RWPE1 (cell line): Measurements from ENCODE around the gene ELOVL7.

ENCODE experiments used
- CTCF ChIA-PET: fragments of 350-600 bp; sonication (Branson Sonifier 250); formaldehyde crosslinking; extraction: SDS; loops from one replicate; lab custom pipeline; 2021; lab: Yijun Ruan, JAX
- POLR2A ChIA-PET: fragments of 400-600 bp; formaldehyde crosslinking; extraction: SDS; loops from one replicate; lab custom pipeline; 2020; ENCODE audit warnings: antibody characterized with exemption; ENCODE audit not compliant: low non-redundant PET; lab: Yijun Ruan, JAX
- DNase-seq: peaks from one replicate; pipeline ENCODE4 v3.0.0; 2012; ENCODE audit warnings: low spot score
- H3K27ac ChIP-seq: fragments of 450-650 bp; 2 replicates; pipeline ENCODE4 v1.5.1; 2017
- TF ChIP-seq, protein P1 (sequence below): fragments of 450-650 bp; conservative IDR thresholded peaks from 2 replicates; pipeline ENCODE4 v1.5.1; 2017; ENCODE audit warnings: low read depth, mild to moderate bottlenecking

ELOVL7 gene

DNA sequence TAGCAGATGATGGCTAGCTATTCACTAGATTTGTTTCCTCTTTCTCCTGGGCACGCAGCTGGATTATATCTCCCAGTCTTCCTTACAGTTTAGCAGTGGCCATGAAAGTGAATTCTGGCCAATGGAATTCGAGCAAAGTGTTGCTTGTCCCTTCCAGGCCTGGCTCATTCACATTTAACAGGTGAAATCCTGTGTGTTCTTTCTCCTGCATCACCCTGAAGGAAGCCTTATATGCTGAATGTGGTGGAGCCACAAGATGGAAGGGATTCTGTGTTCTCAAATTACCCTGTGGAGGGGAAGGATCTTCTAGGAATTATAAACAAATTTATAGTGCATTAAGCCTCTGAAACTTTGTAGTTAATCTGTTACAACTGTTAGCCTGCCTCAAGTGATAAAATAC, 8.2 kb upstream of the ELOVL7 start:
- ChIA-PET POLR2A (no interaction called here), CTCF (interaction anchor here (0.6 to 0.7 kb wide), 2 partner anchors 98 to 452 kb away, joined by 3 read pairs; no protein-coding TSS in a partner anchor)
- no peak overlapping the region for H3K27ac ChIP-seq
- TF ChIP-seq, protein P1, sequence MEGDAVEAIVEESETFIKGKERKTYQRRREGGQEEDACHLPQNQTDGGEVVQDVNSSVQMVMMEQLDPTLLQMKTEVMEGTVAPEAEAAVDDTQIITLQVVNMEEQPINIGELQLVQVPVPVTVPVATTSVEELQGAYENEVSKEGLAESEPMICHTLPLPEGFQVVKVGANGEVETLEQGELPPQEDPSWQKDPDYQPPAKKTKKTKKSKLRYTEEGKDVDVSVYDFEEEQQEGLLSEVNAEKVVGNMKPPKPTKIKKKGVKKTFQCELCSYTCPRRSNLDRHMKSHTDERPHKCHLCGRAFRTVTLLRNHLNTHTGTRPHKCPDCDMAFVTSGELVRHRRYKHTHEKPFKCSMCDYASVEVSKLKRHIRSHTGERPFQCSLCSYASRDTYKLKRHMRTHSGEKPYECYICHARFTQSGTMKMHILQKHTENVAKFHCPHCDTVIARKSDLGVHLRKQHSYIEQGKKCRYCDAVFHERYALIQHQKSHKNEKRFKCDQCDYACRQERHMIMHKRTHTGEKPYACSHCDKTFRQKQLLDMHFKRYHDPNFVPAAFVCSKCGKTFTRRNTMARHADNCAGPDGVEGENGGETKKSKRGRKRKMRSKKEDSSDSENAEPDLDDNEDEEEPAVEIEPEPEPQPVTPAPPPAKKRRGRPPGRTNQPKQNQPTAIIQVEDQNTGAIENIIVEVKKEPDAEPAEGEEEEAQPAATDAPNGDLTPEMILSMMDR, result no peak
- no peak for DNase-seq

DNA sequence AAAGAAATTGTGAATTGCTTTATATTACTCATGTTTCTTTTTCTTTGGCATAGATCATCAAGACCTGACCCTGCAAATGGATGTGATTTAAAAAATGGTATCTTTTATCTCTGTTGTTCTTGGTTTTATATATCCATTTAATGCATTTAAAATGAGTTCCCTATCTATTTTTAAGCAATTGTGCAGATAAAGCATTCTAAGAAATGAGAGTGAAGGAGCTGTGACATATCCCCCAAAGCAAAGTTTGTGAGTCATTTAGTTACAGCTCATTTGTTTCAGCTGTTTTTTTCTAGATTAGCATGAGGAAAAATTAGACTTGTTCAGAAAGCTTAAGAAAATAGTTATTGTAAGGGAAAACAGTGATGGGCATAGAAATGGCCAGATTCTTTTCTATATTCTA, 7.6 kb upstream of the ELOVL7 start:
- ChIA-PET POLR2A (no interaction called here), CTCF (interaction anchor here (0.6 to 0.7 kb wide), 2 partner anchors 453 to 1317 kb away, joined by 3 to 4 read pairs; no protein-coding TSS in a partner anchor)

DNA sequence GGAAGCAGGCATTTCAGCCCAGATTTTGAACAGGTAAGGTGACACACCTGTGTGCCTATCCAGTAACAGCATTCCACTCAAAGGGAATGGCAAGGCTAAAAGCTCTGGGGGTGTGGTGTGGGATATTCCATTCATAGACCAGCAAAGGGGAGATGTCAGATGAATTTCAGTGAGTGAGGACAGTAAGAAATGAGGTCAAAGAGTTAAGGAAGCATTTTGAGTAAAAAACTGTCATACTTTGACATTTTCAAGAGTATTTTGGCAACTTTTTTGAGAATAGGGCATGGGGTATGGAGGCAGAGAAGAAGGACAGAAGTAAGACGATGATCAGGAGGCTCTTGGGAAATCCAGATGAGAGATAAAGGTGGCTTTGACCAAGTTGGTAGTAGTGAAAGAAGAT, 2.2 kb upstream of the ELOVL7 start:
- CTCF ChIA-PET, result no interaction called here
- POLR2A ChIA-PET, result no interaction called here
- TF ChIP-seq, protein P1, result no peak

More for the DNA sequence above, 7.6 kb upstream of the ELOVL7 start:
- no peak for DNase-seq
- TF ChIP-seq, protein P1, result no peak
- no peak overlapping the region for H3K27ac ChIP-seq

DNA sequence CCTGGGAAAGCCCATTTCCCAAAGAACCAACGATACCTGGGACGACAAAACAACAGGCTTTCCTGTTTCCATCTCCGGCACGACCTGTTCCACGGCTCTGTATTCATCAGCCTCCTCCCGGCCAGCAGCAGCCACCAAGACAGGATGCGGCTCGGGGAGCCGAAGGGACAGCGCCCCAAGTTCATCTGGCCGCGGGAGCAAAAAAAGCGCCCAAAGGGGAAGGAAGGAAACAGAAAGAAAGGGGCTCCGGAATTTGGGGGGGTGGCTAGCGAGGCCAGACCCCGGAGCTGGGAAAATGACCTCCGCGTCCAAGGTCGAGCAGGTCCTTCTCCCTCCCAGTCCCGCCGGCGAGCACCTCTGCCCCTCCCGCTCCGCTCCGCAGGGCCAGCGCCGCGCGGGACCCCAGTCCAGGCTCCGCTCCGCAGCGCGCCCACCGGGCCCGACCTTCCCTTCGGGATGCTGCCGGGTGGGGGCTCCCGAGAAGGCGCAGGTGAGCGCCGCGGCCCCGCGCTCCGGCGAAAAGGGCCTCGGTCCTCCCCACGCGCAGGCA, 608 bp downstream of the ELOVL7 start:
- H3K27ac ChIP-seq, result no peak overlapping the region
- POLR2A ChIA-PET, result interaction anchor here (0.7 kb wide), 1 partner anchor 29 kb away, joined by 3 read pairs; no protein-coding TSS in a partner anchor
- CTCF ChIA-PET, result interaction anchor here (0.7 to 1.9 kb wide), 6 partner anchors 16 to 1764 kb away, joined by 3 to 5 read pairs (median 3); no protein-coding TSS in a partner anchor
- DNase-seq, result peak; percentile 51
- TF ChIP-seq, protein P1, result no peak

More for the DNA sequence above, 2.2 kb upstream of the ELOVL7 start:
- DNase-seq, result no peak
- no peak overlapping the region for H3K27ac ChIP-seq

DNA sequence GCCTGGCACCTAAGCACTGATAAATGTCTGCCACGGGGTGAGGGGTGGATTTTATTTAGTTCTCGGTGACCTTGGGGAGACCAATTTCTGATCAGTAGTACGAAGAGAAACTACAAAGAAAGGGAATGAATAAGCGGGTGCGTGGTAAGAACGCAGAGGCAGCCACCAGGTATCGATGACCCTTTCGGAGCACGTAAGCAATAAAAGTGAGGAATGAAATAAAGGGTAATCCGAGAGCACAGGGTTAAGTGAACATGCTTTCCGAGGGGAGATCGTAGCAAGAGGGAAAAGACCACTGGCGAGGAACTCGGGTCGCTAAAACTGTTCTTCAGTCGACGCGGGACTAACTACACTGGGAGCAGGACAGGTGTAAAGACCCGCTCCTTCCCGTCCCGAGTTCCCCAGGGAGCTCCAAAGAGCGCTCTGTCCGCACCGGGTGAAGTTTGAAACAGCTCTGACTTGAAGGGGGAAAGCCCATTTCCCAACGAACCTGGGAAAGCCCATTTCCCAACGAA, 1.1 kb downstream of the ELOVL7 start:
- ChIA-PET CTCF (interaction anchor here (0.7 to 1.9 kb wide), 3 partner anchors 15 to 1764 kb away, joined by 3 to 5 read pairs (median 3); no protein-coding TSS in a partner anchor), POLR2A (no interaction called here)
- peak; percentile 36 for DNase-seq
- no peak overlapping the region for H3K27ac ChIP-seq
- TF ChIP-seq, protein P1, result no peak

DNA sequence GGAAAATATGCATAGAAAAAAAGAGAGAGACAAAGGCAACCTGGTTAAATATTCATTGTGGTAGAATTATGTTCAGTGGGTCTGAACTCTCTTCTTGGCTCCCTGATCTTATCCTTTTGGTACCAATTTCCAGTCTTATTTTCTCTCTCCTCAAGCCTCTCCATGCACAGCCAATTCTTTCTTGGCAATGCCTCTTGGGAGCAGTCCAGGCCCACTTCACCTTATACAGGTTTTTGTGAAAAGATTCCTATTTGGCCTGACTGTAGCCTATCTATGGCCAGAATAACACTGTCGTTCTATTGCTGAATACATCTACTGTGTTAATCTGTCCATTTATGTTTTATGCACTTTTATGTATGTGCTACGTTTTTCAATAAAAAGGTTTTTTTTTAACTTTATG, 2.7 kb downstream of the ELOVL7 start:
- H3K27ac ChIP-seq, result no peak overlapping the region
- POLR2A ChIA-PET, result no interaction called here
- no peak for DNase-seq
- CTCF ChIA-PET, result interaction anchor here (0.6 kb wide), 1 partner anchor 723 kb away, joined by 4 read pairs; no protein-coding TSS in a partner anchor
- TF ChIP-seq, protein P1, result no peak
